ENCODE measurements around the gene DYRK1A.

DYRK1A gene

GRCh38 chr21:37405629-37406028 lies 39.1 kb downstream of the DYRK1A start:
- no peak for DNase-seq
- H4K8ac ChIP-seq (ENCODE audit: low read length), result no peak overlapping the region
- H2BK15ac ChIP-seq (ENCODE audit: low read depth, poor library complexity, severe bottlenecking), result no peak overlapping the region
- no peak overlapping the region for H3K4me2 ChIP-seq (ENCODE audit: low read length, poor library complexity, severe bottlenecking)
- H3K79me1 ChIP-seq (replicated peaks; ENCODE audit: low read length, poor library complexity, severe bottlenecking), result no peaks in the 10 kb centered on the region
- H2AFZ ChIP-seq (ENCODE audit: low read depth, low read length), result no peak overlapping the region
- no peak overlapping the region for H3K27ac ChIP-seq (ENCODE audit: low read length, poor library complexity, severe bottlenecking)
- no peak overlapping the region for H2BK12ac ChIP-seq (ENCODE audit: low read length in 2 of 2)
- 90% methylated on average over 4 of the region's 4 CpGs for WGBS
- no peaks in the 10 kb centered on the region for H3K36me3 ChIP-seq (ENCODE audit: control insufficient read depth in 1 of 2, insufficient read depth in 2 of 2, low read depth in 1 of 2, low read length in 2 of 2)
- no peak overlapping the region for H2BK5ac ChIP-seq (ENCODE audit: low read depth, low read length, poor library complexity, severe bottlenecking)
- H3K23ac ChIP-seq (ENCODE audit: low read length in 2 of 2), result no peak overlapping the region
- H3K4me3 ChIP-seq (ENCODE audit: insufficient read depth in 1 of 2, low read depth in 1 of 2, low read length in 2 of 2), result no peak overlapping the region
- no peak overlapping the region for H2BK120ac ChIP-seq (ENCODE audit: low read depth, low read length)
- H3K27me3 ChIP-seq (ENCODE audit: control insufficient read depth in 1 of 2, insufficient read depth in 1 of 2, low read length in 2 of 2), result no peaks in the 10 kb centered on the region
- H2AK5ac ChIP-seq (ENCODE audit: low read length, severe bottlenecking), result no peak overlapping the region
- peaks cover 18% of the 10 kb centered on the region for H3K9me3 ChIP-seq (ENCODE audit: control insufficient read depth, low read length)
- no peak overlapping the region for H3K4ac ChIP-seq (ENCODE audit: low read depth in 1 of 2, low read length in 2 of 2)
- no peak overlapping the region for H3K14ac ChIP-seq (ENCODE audit: low read length in 2 of 2)
- H3K9ac ChIP-seq (ENCODE audit: low read length), result no peak overlapping the region
- no peak overlapping the region for H4K91ac ChIP-seq (ENCODE audit: low read length)
- H3K18ac ChIP-seq (ENCODE audit: low read depth in 1 of 2, low read length in 2 of 2), result no peak overlapping the region
- peaks cover 9% of the 10 kb centered on the region for H3K4me1 ChIP-seq (ENCODE audit: control insufficient read depth, insufficient read depth, low read depth, low read length)

- WGBS, result 97% methylated on average over 4 of the region's 6 CpGs
- no peaks in the 10 kb centered on the region for H3K36me3 ChIP-seq (ENCODE audit: control insufficient read depth in 1 of 2, insufficient read depth in 2 of 2, low read depth in 1 of 2, low read length in 2 of 2)
- H2AK5ac ChIP-seq (ENCODE audit: low read length, severe bottlenecking), result no peak overlapping the region
Observed at GRCh38 chr21:37407719-37408420, 41.3 kb downstream of the DYRK1A start.

GRCh38 chr21:37408464-37409193 lies 42.1 kb downstream of the DYRK1A start:
- H3K27ac ChIP-seq (ENCODE audit: low read length, poor library complexity, severe bottlenecking), result no peak overlapping the region
- no peaks in the 10 kb centered on the region for H3K36me3 ChIP-seq (ENCODE audit: control insufficient read depth in 1 of 2, insufficient read depth in 2 of 2, low read depth in 1 of 2, low read length in 2 of 2)
- peak; percentile 34 for DNase-seq
- H2BK15ac ChIP-seq (ENCODE audit: low read depth, poor library complexity, severe bottlenecking), result no peak overlapping the region
- H2BK5ac ChIP-seq (ENCODE audit: low read depth, low read length, poor library complexity, severe bottlenecking), result no peak overlapping the region
- H3K23ac ChIP-seq (ENCODE audit: low read length in 2 of 2), result no peak overlapping the region
- no peak overlapping the region for H2AK5ac ChIP-seq (ENCODE audit: low read length, severe bottlenecking)
- no peak overlapping the region for H3K4ac ChIP-seq (ENCODE audit: low read depth in 1 of 2, low read length in 2 of 2)
- H3K4me2 ChIP-seq (ENCODE audit: low read length, poor library complexity, severe bottlenecking), result no peak overlapping the region
- peak overlapping the region; percentile 67 for H3K9ac ChIP-seq (ENCODE audit: low read length)
- peak overlapping the region in 1 of 2 experiments; percentile 33 for H3K18ac ChIP-seq (ENCODE audit: low read depth in 1 of 2, low read length in 2 of 2)
- H3K9me3 ChIP-seq (ENCODE audit: control insufficient read depth, low read length), result no peaks in the 10 kb centered on the region
- H3K79me1 ChIP-seq (replicated peaks; ENCODE audit: low read length, poor library complexity, severe bottlenecking), result no peaks in the 10 kb centered on the region
- no peak overlapping the region for H3K4me3 ChIP-seq (ENCODE audit: insufficient read depth in 1 of 2, low read depth in 1 of 2, low read length in 2 of 2)
- no peak overlapping the region for H3K14ac ChIP-seq (ENCODE audit: low read length in 2 of 2)
- H4K91ac ChIP-seq (ENCODE audit: low read length), result peak overlapping the region; percentile 61
- no peaks in the 10 kb centered on the region for H3K27me3 ChIP-seq (ENCODE audit: control insufficient read depth in 1 of 2, insufficient read depth in 1 of 2, low read length in 2 of 2)
- peaks cover 9% of the 10 kb centered on the region for H3K4me1 ChIP-seq (ENCODE audit: control insufficient read depth, insufficient read depth, low read depth, low read length)
- H2BK120ac ChIP-seq (ENCODE audit: low read depth, low read length), result no peak overlapping the region
- H2AFZ ChIP-seq (ENCODE audit: low read depth, low read length), result no peak overlapping the region
- WGBS, result 96% methylated on average over 2 of the region's 2 CpGs
- H2BK12ac ChIP-seq (ENCODE audit: low read length in 2 of 2), result peak overlapping the region in 1 of 2 experiments; percentile 89
- peak overlapping the region; percentile 72 for H4K8ac ChIP-seq (ENCODE audit: low read length)

More at GRCh38 chr21:37407719-37408420, 41.3 kb downstream of the DYRK1A start:
- Histone ChIP-seq H3K23ac (ENCODE audit: low read length in 2 of 2) (no peak overlapping the region), H2BK5ac (ENCODE audit: low read depth, low read length, poor library complexity, severe bottlenecking) (no peak overlapping the region), H4K91ac (ENCODE audit: low read length) (no peak overlapping the region), H2BK15ac (ENCODE audit: low read depth, poor library complexity, severe bottlenecking) (no peak overlapping the region), H3K79me1 (replicated peaks; ENCODE audit: low read length, poor library complexity, severe bottlenecking) (no peaks in the 10 kb centered on the region), H4K8ac (ENCODE audit: low read length) (no peak overlapping the region), H2AFZ (ENCODE audit: low read depth, low read length) (no peak overlapping the region), H3K27me3 (ENCODE audit: control insufficient read depth in 1 of 2, insufficient read depth in 1 of 2, low read length in 2 of 2) (no peaks in the 10 kb centered on the region), H3K4me1 (ENCODE audit: control insufficient read depth, insufficient read depth, low read depth, low read length) (peaks cover 9% of the 10 kb centered on the region), H3K27ac (ENCODE audit: low read length, poor library complexity, severe bottlenecking) (peak overlapping the region; percentile 30), H3K9ac (ENCODE audit: low read length) (peak overlapping the region; percentile 67), H3K4me2 (ENCODE audit: low read length, poor library complexity, severe bottlenecking) (no peak overlapping the region), H2BK12ac (ENCODE audit: low read length in 2 of 2) (no peak overlapping the region), H3K9me3 (ENCODE audit: control insufficient read depth, low read length) (peaks cover 4% of the 10 kb centered on the region), H3K14ac (ENCODE audit: low read length in 2 of 2) (no peak overlapping the region), H2BK120ac (ENCODE audit: low read depth, low read length) (no peak overlapping the region), H3K4ac (ENCODE audit: low read depth in 1 of 2, low read length in 2 of 2) (no peak overlapping the region), H3K18ac (ENCODE audit: low read depth in 1 of 2, low read length in 2 of 2) (peak overlapping the region in 1 of 2 experiments; percentile 43), H3K4me3 (ENCODE audit: insufficient read depth in 1 of 2, low read depth in 1 of 2, low read length in 2 of 2) (peak overlapping the region in 1 of 2 experiments; percentile 0)
- peak; percentile 60 for DNase-seq

DNA sequence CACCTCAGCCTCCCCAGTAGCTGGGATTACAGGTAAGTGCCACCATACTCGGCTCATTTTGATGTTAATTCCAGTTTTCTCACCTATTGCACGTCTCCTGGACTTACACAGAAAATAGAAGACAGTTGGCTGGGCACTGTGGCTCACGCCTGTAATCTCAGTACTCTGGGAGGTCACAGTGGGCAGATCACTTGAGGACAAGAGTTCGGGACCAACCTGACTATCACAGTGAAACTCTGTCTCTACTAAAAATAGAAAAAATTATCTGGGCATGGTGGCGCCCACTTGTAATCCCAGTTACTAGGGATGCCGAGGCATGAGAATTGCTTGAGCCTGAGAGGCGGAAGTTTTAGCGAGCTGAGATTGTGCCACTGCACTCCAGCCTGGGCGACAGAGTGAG lies 44.1 kb downstream of the DYRK1A start:
- Histone ChIP-seq H3K4ac (ENCODE audit: low read depth in 1 of 2, low read length in 2 of 2) (no peak overlapping the region), H2BK15ac (ENCODE audit: low read depth, poor library complexity, severe bottlenecking) (no peak overlapping the region), H3K9me3 (ENCODE audit: control insufficient read depth, low read length) (no peaks in the 10 kb centered on the region), H3K27ac (ENCODE audit: low read length, poor library complexity, severe bottlenecking) (no peak overlapping the region), H3K18ac (ENCODE audit: low read depth in 1 of 2, low read length in 2 of 2) (no peak overlapping the region), H2BK120ac (ENCODE audit: low read depth, low read length) (no peak overlapping the region), H3K4me2 (ENCODE audit: low read length, poor library complexity, severe bottlenecking) (no peak overlapping the region), H3K23ac (ENCODE audit: low read length in 2 of 2) (no peak overlapping the region), H3K36me3 (ENCODE audit: control insufficient read depth in 1 of 2, insufficient read depth in 2 of 2, low read depth in 1 of 2, low read length in 2 of 2) (no peaks in the 10 kb centered on the region), H3K9ac (ENCODE audit: low read length) (no peak overlapping the region), H3K14ac (ENCODE audit: low read length in 2 of 2) (no peak overlapping the region), H4K91ac (ENCODE audit: low read length) (no peak overlapping the region), H2AK5ac (ENCODE audit: low read length, severe bottlenecking) (no peak overlapping the region), H3K27me3 (ENCODE audit: control insufficient read depth in 1 of 2, insufficient read depth in 1 of 2, low read length in 2 of 2) (no peaks in the 10 kb centered on the region), H3K79me1 (replicated peaks; ENCODE audit: low read length, poor library complexity, severe bottlenecking) (peaks cover 1% of the 10 kb centered on the region), H2BK5ac (ENCODE audit: low read depth, low read length, poor library complexity, severe bottlenecking) (no peak overlapping the region), H4K8ac (ENCODE audit: low read length) (no peak overlapping the region), H3K4me1 (ENCODE audit: control insufficient read depth, insufficient read depth, low read depth, low read length) (peaks cover 9% of the 10 kb centered on the region), H2AFZ (ENCODE audit: low read depth, low read length) (no peak overlapping the region), H2BK12ac (ENCODE audit: low read length in 2 of 2) (no peak overlapping the region), H3K4me3 (ENCODE audit: insufficient read depth in 1 of 2, low read depth in 1 of 2, low read length in 2 of 2) (no peak overlapping the region)
- WGBS, result 97% methylated on average over 9 of the region's 9 CpGs
- no peak for DNase-seq

Data from mesenchymal stem cell (in vitro differentiated cells and primary cell).